Liver (tissue), 3 donors: ENCODE results near the gene SLC46A1.

ENCODE experiments used
- EGR1 ChIP-seq, 2 donors: IDR thresholded peaks; 2 replicates each; pipeline ENCODE4 v1.6.1; 2016 to 2018; ENCODE audit warnings: antibody characterized with exemption in 2 of 2, low read depth in 2 of 2
- GABPA ChIP-seq, 2 donors: IDR thresholded peaks in 1 of 2; conservative IDR thresholded peaks in 1 of 2; 2 replicates each; pipeline ENCODE4 v1.6.1; 2016; ENCODE audit warnings: antibody characterized with exemption in 2 of 2, mild to moderate bottlenecking in 1 of 2, moderate library complexity in 1 of 2
- HNF4A ChIP-seq, 2 donors: conservative IDR thresholded peaks; 2 replicates each; pipeline ENCODE4 v1.6.1; 2016; ENCODE audit warnings: antibody characterized with exemption in 2 of 2, mild to moderate bottlenecking in 2 of 2
- JUND ChIP-seq, 2 donors: IDR thresholded peaks; 2 replicates each; pipeline ENCODE4 v1.6.1; 2016; ENCODE audit warnings: antibody characterized with exemption in 2 of 2
- RAD21 ChIP-seq, 2 donors: IDR thresholded peaks; 2 replicates each; pipeline ENCODE4 v1.6.1; 2016; ENCODE audit warnings: antibody characterized with exemption in 2 of 2, mild to moderate bottlenecking in 2 of 2
- SP1 ChIP-seq: IDR thresholded peaks from 2 replicates; pipeline ENCODE4 v1.6.1; 2018; ENCODE audit warnings: antibody characterized with exemption, mild to moderate bottlenecking
- TAF1 ChIP-seq: conservative IDR thresholded peaks from 2 replicates; pipeline ENCODE4 v1.6.1; 2016; ENCODE audit warnings: antibody characterized with exemption, mild to moderate bottlenecking
- TF ChIP-seq, protein P1 (sequence below): fragments of 150-350 bp; IDR thresholded peaks from 2 replicates; pipeline ENCODE4 v1.5.1; 2017; ENCODE audit warnings: improper control_type of control experiment, low read depth, low read length; ENCODE audit not compliant: missing input control
- TF ChIP-seq, protein P2 (sequence below): IDR thresholded peaks from 2 replicates; pipeline ENCODE4 v1.6.1; 2016; ENCODE audit warnings: antibody characterized with exemption
- TF ChIP-seq, protein P3 (sequence below): IDR thresholded peaks from 2 replicates; pipeline ENCODE4 v1.6.1; 2016; ENCODE audit warnings: antibody characterized with exemption, mild to moderate bottlenecking
- donor health status: healthy.
- donor health status: healthy.

DNA sequence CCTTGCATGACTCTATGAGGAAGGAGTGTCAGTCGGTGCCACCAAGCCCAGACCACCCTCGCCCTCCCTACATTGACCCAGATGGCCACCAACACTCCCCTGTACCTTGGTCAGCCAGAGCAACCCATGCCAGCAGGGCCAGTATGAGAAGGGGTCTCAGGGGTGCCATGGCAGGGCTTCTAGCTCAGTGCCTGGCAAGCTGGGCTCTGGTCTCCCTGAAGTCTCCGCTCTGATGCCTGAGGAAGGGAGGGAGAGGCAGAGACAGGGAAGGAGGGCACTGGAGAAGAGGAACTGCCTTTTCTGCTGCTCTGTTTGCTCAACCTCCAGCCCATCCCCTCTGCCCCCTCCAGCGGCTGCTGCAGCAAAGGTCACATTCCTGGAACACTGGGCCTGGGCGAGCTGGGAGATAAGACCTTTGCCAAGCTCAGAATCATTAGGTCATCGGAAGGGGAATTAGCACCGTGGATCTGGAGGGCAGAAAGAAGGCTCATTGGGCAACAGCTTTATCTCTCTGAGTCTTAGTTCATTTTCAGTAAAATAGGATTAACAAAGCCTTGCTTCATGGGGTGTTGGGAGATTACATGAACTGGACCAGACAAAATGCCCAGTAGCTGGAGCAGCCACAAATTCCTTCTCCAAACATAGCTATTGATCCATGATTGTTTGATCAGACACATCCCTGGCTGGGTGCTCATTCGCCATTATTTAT is 35.8 kb downstream of the SLC46A1 start, which contains the start of gene VTN:
- TF ChIP-seq, protein P1, sequence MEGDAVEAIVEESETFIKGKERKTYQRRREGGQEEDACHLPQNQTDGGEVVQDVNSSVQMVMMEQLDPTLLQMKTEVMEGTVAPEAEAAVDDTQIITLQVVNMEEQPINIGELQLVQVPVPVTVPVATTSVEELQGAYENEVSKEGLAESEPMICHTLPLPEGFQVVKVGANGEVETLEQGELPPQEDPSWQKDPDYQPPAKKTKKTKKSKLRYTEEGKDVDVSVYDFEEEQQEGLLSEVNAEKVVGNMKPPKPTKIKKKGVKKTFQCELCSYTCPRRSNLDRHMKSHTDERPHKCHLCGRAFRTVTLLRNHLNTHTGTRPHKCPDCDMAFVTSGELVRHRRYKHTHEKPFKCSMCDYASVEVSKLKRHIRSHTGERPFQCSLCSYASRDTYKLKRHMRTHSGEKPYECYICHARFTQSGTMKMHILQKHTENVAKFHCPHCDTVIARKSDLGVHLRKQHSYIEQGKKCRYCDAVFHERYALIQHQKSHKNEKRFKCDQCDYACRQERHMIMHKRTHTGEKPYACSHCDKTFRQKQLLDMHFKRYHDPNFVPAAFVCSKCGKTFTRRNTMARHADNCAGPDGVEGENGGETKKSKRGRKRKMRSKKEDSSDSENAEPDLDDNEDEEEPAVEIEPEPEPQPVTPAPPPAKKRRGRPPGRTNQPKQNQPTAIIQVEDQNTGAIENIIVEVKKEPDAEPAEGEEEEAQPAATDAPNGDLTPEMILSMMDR, result no peak
- TF ChIP-seq JUND (IDR thresholded peaks at IDR 0.05), result peak; percentile 86 to 97
- TF ChIP-seq RAD21 (IDR thresholded peaks at IDR 0.05), result peak; percentile 36 to 41
- peak in 1 of 2 donors; percentile 75 for TF ChIP-seq GABPA (IDR thresholded peaks at IDR 0.05 in 1 of 2, conservative IDR thresholded peaks at IDR 0.05 in 1 of 2)
- peak; percentile 21 to 69 for TF ChIP-seq EGR1 (IDR thresholded peaks at IDR 0.05; ENCODE audit: low read depth in 2 of 2)
- peak; percentile 92 to 94 for TF ChIP-seq HNF4A (conservative IDR thresholded peaks at IDR 0.05)
- peak; percentile 94 for TF ChIP-seq SP1
- TF ChIP-seq, protein P2, sequence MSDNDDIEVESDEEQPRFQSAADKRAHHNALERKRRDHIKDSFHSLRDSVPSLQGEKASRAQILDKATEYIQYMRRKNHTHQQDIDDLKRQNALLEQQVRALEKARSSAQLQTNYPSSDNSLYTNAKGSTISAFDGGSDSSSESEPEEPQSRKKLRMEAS, result peak; percentile 91
- TF ChIP-seq, protein P3, sequence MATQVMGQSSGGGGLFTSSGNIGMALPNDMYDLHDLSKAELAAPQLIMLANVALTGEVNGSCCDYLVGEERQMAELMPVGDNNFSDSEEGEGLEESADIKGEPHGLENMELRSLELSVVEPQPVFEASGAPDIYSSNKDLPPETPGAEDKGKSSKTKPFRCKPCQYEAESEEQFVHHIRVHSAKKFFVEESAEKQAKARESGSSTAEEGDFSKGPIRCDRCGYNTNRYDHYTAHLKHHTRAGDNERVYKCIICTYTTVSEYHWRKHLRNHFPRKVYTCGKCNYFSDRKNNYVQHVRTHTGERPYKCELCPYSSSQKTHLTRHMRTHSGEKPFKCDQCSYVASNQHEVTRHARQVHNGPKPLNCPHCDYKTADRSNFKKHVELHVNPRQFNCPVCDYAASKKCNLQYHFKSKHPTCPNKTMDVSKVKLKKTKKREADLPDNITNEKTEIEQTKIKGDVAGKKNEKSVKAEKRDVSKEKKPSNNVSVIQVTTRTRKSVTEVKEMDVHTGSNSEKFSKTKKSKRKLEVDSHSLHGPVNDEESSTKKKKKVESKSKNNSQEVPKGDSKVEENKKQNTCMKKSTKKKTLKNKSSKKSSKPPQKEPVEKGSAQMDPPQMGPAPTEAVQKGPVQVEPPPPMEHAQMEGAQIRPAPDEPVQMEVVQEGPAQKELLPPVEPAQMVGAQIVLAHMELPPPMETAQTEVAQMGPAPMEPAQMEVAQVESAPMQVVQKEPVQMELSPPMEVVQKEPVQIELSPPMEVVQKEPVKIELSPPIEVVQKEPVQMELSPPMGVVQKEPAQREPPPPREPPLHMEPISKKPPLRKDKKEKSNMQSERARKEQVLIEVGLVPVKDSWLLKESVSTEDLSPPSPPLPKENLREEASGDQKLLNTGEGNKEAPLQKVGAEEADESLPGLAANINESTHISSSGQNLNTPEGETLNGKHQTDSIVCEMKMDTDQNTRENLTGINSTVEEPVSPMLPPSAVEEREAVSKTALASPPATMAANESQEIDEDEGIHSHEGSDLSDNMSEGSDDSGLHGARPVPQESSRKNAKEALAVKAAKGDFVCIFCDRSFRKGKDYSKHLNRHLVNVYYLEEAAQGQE, result peak; percentile 91
- peak; percentile 93 for TF ChIP-seq TAF1
